IMR-90 (cell line): ENCODE data around the gene JADE3. TPM values are rescaled to one million over a fixed set of nuclear protein-coding genes. Genes with fewer than 3 reads are reported as not detected.

ENCODE experiments used
- ATAC-seq: fragments of 200-7000 bp; cut with Tn5 transposase; 2 replicates; pipeline ENCODE4 v1.9.1; 2020; ENCODE audit warnings: low read depth, mild to moderate bottlenecking, moderate library complexity
- BruUV-seq: library from RNA; stranded (reverse); fragments of 400-500 nt; replicated peaks from 2 replicates; lab custom pipeline; 2021; lab: Mats Ljungman, UMichigan
- CTCF ChIA-PET: fragments of 300-600 bp; formaldehyde crosslinking; extraction: SDS; loops from one replicate; lab custom pipeline; 2021; ENCODE audit warnings: antibody characterized with exemption; lab: Yijun Ruan, JAX
- POLR2A ChIA-PET: fragments of 300-600 bp; sonication (Branson Sonifier 250); formaldehyde crosslinking; loops from one replicate; lab custom pipeline; 2022; ENCODE audit warnings: antibody characterized with exemption; ENCODE audit not compliant: unreplicated experiment; lab: Charles Lee
- DNase-seq: peaks from one replicate; pipeline ENCODE4 v3.0.0; 2013
- H2AFZ ChIP-seq: replicated peaks from 2 replicates; pipeline ENCODE3; 2013; ENCODE audit warnings: low read length, mild to moderate bottlenecking; ENCODE audit not compliant: poor library complexity
- H2AK5ac ChIP-seq: 2 replicates; pipeline ENCODE4 v1.6.1; 2013; ENCODE audit warnings: low read depth, low read length, inconsistent platforms
- H2AK9ac ChIP-seq: replicated peaks from 2 replicates; pipeline ENCODE3; 2013; ENCODE audit warnings: mild to moderate bottlenecking, low read depth, low read length, moderate library complexity; ENCODE audit not compliant: poor library complexity
- H2BK120ac ChIP-seq: 2 replicates; pipeline ENCODE4 v1.6.1; 2013; ENCODE audit warnings: low read depth, low read length, inconsistent platforms
- H2BK15ac ChIP-seq: 3 replicates; pipeline ENCODE4 v1.6.1; 2013; ENCODE audit warnings: low read depth, low read length, inconsistent platforms
- H2BK20ac ChIP-seq: 2 replicates; pipeline ENCODE4 v1.6.1; 2013; ENCODE audit warnings: low read depth, mild to moderate bottlenecking, inconsistent platforms, low read length, moderate library complexity
- H2BK5ac ChIP-seq: 2 replicates; pipeline ENCODE4 v1.6.1; 2013; ENCODE audit warnings: mild to moderate bottlenecking, low read depth, low read length, inconsistent platforms; ENCODE audit not compliant: poor library complexity, severe bottlenecking
- H3K14ac ChIP-seq: replicated peaks from 2 replicates; pipeline ENCODE4 v1.6.1; 2013; ENCODE audit warnings: low read depth, low read length, inconsistent platforms
- H3K18ac ChIP-seq: 2 replicates; pipeline ENCODE4 v1.6.1; 2013; ENCODE audit warnings: low read depth, low read length, control low read depth
- H3K23ac ChIP-seq: 2 replicates; pipeline ENCODE4 v1.6.1; 2013; ENCODE audit warnings: low read depth, low read length, inconsistent platforms
- H3K27ac ChIP-seq: 2 replicates; pipeline ENCODE4 v1.5.1; 2013; ENCODE audit warnings: mild to moderate bottlenecking, control low read depth, low read length; ENCODE audit not compliant: insufficient read depth
- H3K27me3 ChIP-seq: 2 replicates; pipeline ENCODE4 v1.6.1; 2013; ENCODE audit warnings: low read length; ENCODE audit not compliant: control insufficient read depth, insufficient read depth
- H3K36me3 ChIP-seq: 2 replicates; pipeline ENCODE4 v1.6.1; 2013; ENCODE audit warnings: low read length, mixed read lengths; ENCODE audit not compliant: control insufficient read depth, insufficient read depth
- H3K4ac ChIP-seq: 2 replicates; pipeline ENCODE4 v1.6.1; 2013; ENCODE audit warnings: low read depth, low read length, inconsistent platforms
- H3K4me1 ChIP-seq: 2 replicates; pipeline ENCODE4 v1.6.1; 2013; ENCODE audit warnings: low read length, mixed read lengths; ENCODE audit not compliant: control insufficient read depth, insufficient read depth
- H3K4me2 ChIP-seq: 2 replicates; pipeline ENCODE4 v1.6.1; 2013; ENCODE audit warnings: low read depth, mild to moderate bottlenecking, control low read depth, low read length, moderate library complexity
- H3K4me3 ChIP-seq: 2 replicates; pipeline ENCODE4 v1.5.1; 2013; ENCODE audit warnings: low read depth, mild to moderate bottlenecking, control low read depth, low read length, moderate library complexity; ENCODE audit not compliant: insufficient read depth
- H3K56ac ChIP-seq: 2 replicates; pipeline ENCODE4 v1.6.1; 2013; ENCODE audit warnings: low read length, inconsistent platforms; ENCODE audit not compliant: insufficient read depth; ENCODE audit errors: extremely low read depth
- H3K79me1 ChIP-seq, 2 experiments: 2 replicates each; pipeline ENCODE4 v1.6.1; 2013; ENCODE audit warnings: low read length in 2 of 2, inconsistent platforms in 1 of 2, low read depth in 1 of 2
- H3K9ac ChIP-seq: 2 replicates; pipeline ENCODE4 v1.6.1; 2013; ENCODE audit warnings: low read depth, low read length, control low read depth
- H3K9me1 ChIP-seq: 2 replicates; pipeline ENCODE4 v1.6.1; 2013; ENCODE audit warnings: low read length, inconsistent platforms; ENCODE audit not compliant: insufficient read depth
- H3K9me3 ChIP-seq: 2 replicates; pipeline ENCODE4 v1.6.1; 2013; ENCODE audit warnings: low read length; ENCODE audit not compliant: control insufficient read depth, insufficient read depth
- H4K20me1 ChIP-seq: 2 replicates; pipeline ENCODE4 v1.6.1; 2013; ENCODE audit warnings: low read length, inconsistent platforms; ENCODE audit not compliant: insufficient read depth
- H4K5ac ChIP-seq: 2 replicates; pipeline ENCODE4 v1.6.1; 2013; ENCODE audit warnings: mild to moderate bottlenecking, low read depth, low read length, control low read depth
- H4K8ac ChIP-seq, 2 experiments: 2 replicates each; pipeline ENCODE4 v1.6.1; 2013; ENCODE audit warnings: low read depth in 2 of 2, low read length in 2 of 2, control low read depth in 1 of 2, inconsistent platforms in 1 of 2
- H4K91ac ChIP-seq: 2 replicates; pipeline ENCODE4 v1.6.1; 2013; ENCODE audit warnings: low read depth, low read length, inconsistent platforms; ENCODE audit not compliant: insufficient read depth
- BHLHE40 ChIP-seq: fragments of 150-350 bp; IDR thresholded peaks from 2 replicates; pipeline ENCODE4 v1.6.1; 2016; ENCODE audit warnings: mild to moderate bottlenecking, low read depth, low read length
- CEBPB ChIP-seq: IDR thresholded peaks from 2 replicates; pipeline ENCODE4 v1.6.1; 2012; ENCODE audit warnings: low read depth, low read length, improper control_type of control experiment
- MAFK ChIP-seq: IDR thresholded peaks from 2 replicates; pipeline ENCODE4 v1.6.1; 2012; ENCODE audit warnings: low read depth, low read length, improper control_type of control experiment
- POLR2A ChIP-seq: IDR thresholded peaks from 2 replicates; pipeline ENCODE4 v1.6.1; 2012; ENCODE audit warnings: mild to moderate bottlenecking, low read depth, low read length
- RAD21 ChIP-seq: IDR thresholded peaks from 2 replicates; pipeline ENCODE4 v1.6.1; 2012; ENCODE audit warnings: low read length, improper control_type of control experiment
- RFX5 ChIP-seq: IDR thresholded peaks from 2 replicates; pipeline ENCODE4 v1.8.0; 2012; ENCODE audit warnings: low read depth, mild to moderate bottlenecking, low read length, moderate library complexity
- SMC3 ChIP-seq: fragments of 150-350 bp; IDR thresholded peaks from 2 replicates; pipeline ENCODE4 v1.6.1; 2016; ENCODE audit warnings: low read depth, mild to moderate bottlenecking, antibody characterized with exemption, low read length, moderate library complexity
- WGBS, 2 experiments: methylation state at CpG; one replicate each; pipeline versions ENCODE4 v1.1.5 to v1.1.7; 2013; ENCODE audit warnings: missing lambda C conversion rate in 2 of 2; ENCODE audit not compliant: insufficient read length in 1 of 2; ENCODE audit errors: extremely low coverage in 2 of 2; 5-methylcytosine and 5-hydroxymethylcytosine counted together
- dilution Hi-C: fragments of 300-500 bp; cut with HindIII; formaldehyde crosslinking; loops from one replicate; pipeline ENCODE4 v1.14.3; 2018; ENCODE audit warnings: low sequenced_read_pairs; ENCODE audit not compliant: unreplicated experiment
- in situ Hi-C: fragments of 300-500 bp; cut with MboI; formaldehyde crosslinking; loops from 3 replicates; pipeline ENCODE4 v1.14.3; 2019; ENCODE audit warnings: low sequenced_read_pairs, inconsistent platforms, mixed read lengths
- intact Hi-C: fragments of 100-400 bp; cut with micrococcal nuclease; formaldehyde crosslinking; loops from 2 replicates; pipeline ENCODE4 v1.10.0; 2022
- polyA plus RNA-seq, 3 experiments: library from polyadenylated mRNA; depleted of rRNA; stranded (reverse); fragments of >200 nt; gene quantifications; 2 replicates each; pipeline ENCODE4 v1.2.3, GENCODE V29; 2012; ENCODE audit warnings: low replicate concordance in 1 of 3
- total RNA-seq: library from RNA; depleted of rRNA; stranded (reverse); fragments of >200 nt; gene quantifications from 2 replicates; pipeline ENCODE4 v1.2.3, GENCODE V29; 2012

JADE3 gene
- total and polyA plus RNA-seq, 2 of the 4 experiments (the other 2 are of a cell fraction), result 2.1 to 4.7 TPM

DNA sequence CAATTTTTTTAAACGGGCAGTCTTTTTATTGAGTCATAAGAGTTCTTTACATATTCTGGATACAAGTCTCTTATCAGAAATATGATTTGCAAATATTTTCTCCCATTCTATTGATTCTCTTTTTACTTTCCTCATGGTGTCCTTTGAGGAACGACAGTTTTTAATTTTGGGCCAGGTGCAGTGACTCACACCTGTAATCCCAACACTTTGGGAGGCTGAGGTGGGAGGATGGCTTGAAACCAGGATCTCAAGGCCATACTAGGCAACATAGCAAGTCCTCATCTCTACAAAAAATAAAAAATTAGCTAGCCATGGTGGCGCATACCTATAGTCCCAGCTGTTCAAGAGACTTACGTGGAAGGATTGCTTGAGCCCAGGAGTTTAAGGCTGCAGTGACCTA is 99.9 kb downstream of the JADE3 start:
- H3K23ac ChIP-seq, result no peak overlapping the region
- no peak overlapping the region for H2BK120ac ChIP-seq
- H3K14ac ChIP-seq, result no peak overlapping the region
- H3K9me3 ChIP-seq, result no peaks in the 10 kb centered on the region
- no peaks in the 10 kb centered on the region for H3K4me1 ChIP-seq
- no CpG with 5 or more reads among the region's 4 CpGs for WGBS, 2 experiments
- no peak for DNase-seq
- no peak overlapping the region for H4K91ac ChIP-seq
- no peak overlapping the region for H2BK5ac ChIP-seq
- H2AFZ ChIP-seq, result no peak overlapping the region
- ATAC-seq, result no peak
- H3K36me3 ChIP-seq, result no peaks in the 10 kb centered on the region
- H4K5ac ChIP-seq, result no peak overlapping the region
- no peak overlapping the region for H3K56ac ChIP-seq
- TF ChIP-seq RFX5 (no peak), SMC3 (no peak), MAFK (no peak), BHLHE40 (no peak), CEBPB (no peak), POLR2A (no peak), RAD21 (no peak)
- dilution Hi-C loops (no loop called here), intact Hi-C loops (no loop called here), in situ Hi-C loops (no loop called here)
- H2AK5ac ChIP-seq, result no peak overlapping the region
- POLR2A ChIA-PET, result no interaction called here
- H3K79me1 ChIP-seq, result no peaks in the 10 kb centered on the region
- no TSS peak for BruUV-seq
- H3K9ac ChIP-seq, result no peak overlapping the region
- no peak overlapping the region for H4K8ac ChIP-seq
- H2AK9ac ChIP-seq, result no peak overlapping the region
- no peak overlapping the region for H3K27ac ChIP-seq
- H3K27me3 ChIP-seq, result peaks cover 4% of the 10 kb centered on the region; the same call in 1 of the 2 replicates
- CTCF ChIA-PET, result no interaction called here
- no peaks in the 10 kb centered on the region for H3K9me1 ChIP-seq
- no peak overlapping the region for H3K18ac ChIP-seq
- H3K4ac ChIP-seq, result no peak overlapping the region
- H3K4me2 ChIP-seq, result no peak overlapping the region
- H2BK15ac ChIP-seq, result no peak overlapping the region
- H3K4me3 ChIP-seq, result no peak overlapping the region
- no peak overlapping the region for H2BK20ac ChIP-seq
- H4K20me1 ChIP-seq, result no peaks in the 10 kb centered on the region
